ENCODE measurements around the gene GREB1L. TPM values are rescaled to one million over a fixed set of nuclear protein-coding genes. Genes with fewer than 3 reads are reported as not detected.

The GREB1L gene
- polyA plus RNA-seq, 1 donor from 2014 or later, result 23.3 TPM

DNA sequence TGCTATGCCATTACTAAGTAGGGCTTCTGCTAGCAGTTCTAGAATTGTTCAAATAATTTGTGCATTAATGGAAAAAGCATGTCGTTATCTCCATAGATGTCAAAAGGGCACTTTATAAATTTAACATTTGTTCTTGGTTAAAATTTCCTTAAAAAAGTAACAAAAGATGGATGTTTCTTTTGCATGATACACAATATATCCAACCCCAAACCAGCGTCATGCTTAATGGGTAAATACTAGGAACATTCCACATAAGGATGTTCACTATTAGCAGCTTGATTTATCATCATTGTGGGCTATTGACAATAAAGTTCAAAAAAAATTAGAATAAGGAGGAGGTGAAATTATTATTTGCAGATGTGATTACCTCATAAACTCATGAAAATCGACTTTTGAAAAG, 79.7 kb downstream of the GREB1L start:
- H3K27ac ChIP-seq (ENCODE audit: low read length), result no peak overlapping the region
- H3K4me3 ChIP-seq (ENCODE audit: low read length), result no peak overlapping the region
- H3K9me2 ChIP-seq (ENCODE audit: insufficient read depth, low read length), result no peaks in the 10 kb centered on the region
- H3F3A ChIP-seq (ENCODE audit: insufficient read depth, low read length, poor library complexity, severe bottlenecking), result no peaks in the 10 kb centered on the region
- no peaks in the 10 kb centered on the region for H4K20me1 ChIP-seq (ENCODE audit: insufficient read depth)
- H3K9me3 ChIP-seq (ENCODE audit: low read length), result no peaks in the 10 kb centered on the region
- H3K4me2 ChIP-seq (ENCODE audit: low read length), result no peak overlapping the region
- H3K36me3 ChIP-seq (ENCODE audit: insufficient read depth, low read length), result no peaks in the 10 kb centered on the region
- no peak overlapping the region for H3K9ac ChIP-seq (ENCODE audit: low read length)
- TF ChIP-seq CTCF (IDR thresholded peaks at IDR 0.05; ENCODE audit: poor library complexity, severe bottlenecking), result no peak
- TF ChIP-seq SMC3 (conservative IDR thresholded peaks at IDR 0.05; ENCODE audit: poor library complexity), result no peak
- no peak for TF ChIP-seq TAF1 (IDR thresholded peaks at IDR 0.05; ENCODE audit: low read depth)
- TF ChIP-seq, protein P1, sequence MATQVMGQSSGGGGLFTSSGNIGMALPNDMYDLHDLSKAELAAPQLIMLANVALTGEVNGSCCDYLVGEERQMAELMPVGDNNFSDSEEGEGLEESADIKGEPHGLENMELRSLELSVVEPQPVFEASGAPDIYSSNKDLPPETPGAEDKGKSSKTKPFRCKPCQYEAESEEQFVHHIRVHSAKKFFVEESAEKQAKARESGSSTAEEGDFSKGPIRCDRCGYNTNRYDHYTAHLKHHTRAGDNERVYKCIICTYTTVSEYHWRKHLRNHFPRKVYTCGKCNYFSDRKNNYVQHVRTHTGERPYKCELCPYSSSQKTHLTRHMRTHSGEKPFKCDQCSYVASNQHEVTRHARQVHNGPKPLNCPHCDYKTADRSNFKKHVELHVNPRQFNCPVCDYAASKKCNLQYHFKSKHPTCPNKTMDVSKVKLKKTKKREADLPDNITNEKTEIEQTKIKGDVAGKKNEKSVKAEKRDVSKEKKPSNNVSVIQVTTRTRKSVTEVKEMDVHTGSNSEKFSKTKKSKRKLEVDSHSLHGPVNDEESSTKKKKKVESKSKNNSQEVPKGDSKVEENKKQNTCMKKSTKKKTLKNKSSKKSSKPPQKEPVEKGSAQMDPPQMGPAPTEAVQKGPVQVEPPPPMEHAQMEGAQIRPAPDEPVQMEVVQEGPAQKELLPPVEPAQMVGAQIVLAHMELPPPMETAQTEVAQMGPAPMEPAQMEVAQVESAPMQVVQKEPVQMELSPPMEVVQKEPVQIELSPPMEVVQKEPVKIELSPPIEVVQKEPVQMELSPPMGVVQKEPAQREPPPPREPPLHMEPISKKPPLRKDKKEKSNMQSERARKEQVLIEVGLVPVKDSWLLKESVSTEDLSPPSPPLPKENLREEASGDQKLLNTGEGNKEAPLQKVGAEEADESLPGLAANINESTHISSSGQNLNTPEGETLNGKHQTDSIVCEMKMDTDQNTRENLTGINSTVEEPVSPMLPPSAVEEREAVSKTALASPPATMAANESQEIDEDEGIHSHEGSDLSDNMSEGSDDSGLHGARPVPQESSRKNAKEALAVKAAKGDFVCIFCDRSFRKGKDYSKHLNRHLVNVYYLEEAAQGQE (IDR thresholded peaks at IDR 0.05; ENCODE audit: borderline replicate concordance), result no peak
- TF ChIP-seq EZH2 (IDR thresholded peaks at IDR 0.05; ENCODE audit: borderline replicate concordance, insufficient read depth, low read length, poor library complexity, severe bottlenecking), result no peak
- TF ChIP-seq MXI1 (conservative IDR thresholded peaks at IDR 0.05; ENCODE audit: poor library complexity, severe bottlenecking), result no peak
- TF ChIP-seq EP300 (conservative IDR thresholded peaks at IDR 0.05; ENCODE audit: poor library complexity, severe bottlenecking), result no peak
- no peak overlapping the region for H2AFZ ChIP-seq (ENCODE audit: low read depth, low read length)
- H3K27me3 ChIP-seq (ENCODE audit: insufficient read depth, low read depth, low read length), result no peaks in the 10 kb centered on the region
- H3K79me2 ChIP-seq (replicated peaks; ENCODE audit: insufficient read depth, low read length), result no peaks in the 10 kb centered on the region

DNA sequence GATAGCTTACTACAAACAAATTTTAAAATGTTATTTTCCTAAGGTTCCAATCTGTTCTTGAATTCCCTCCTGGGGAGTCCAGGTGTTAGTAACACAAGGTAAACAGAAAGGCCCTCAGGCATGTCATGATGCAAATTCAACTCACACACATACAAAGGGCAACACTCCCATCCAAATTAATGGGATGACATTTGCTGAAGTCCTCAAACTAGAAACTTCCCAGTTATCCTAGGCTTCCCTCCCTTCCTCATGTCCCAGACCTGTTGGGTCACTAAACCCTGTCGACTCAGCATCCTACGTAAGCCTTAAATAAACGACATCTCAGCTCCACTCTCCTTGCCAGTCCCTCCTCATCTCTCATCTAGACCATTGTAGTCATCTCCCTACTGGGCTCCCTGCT, 85.1 kb downstream of the GREB1L start:
- no peak overlapping the region for H3K9ac ChIP-seq (ENCODE audit: low read length)
- no peaks in the 10 kb centered on the region for H4K20me1 ChIP-seq (ENCODE audit: insufficient read depth)
- H2AFZ ChIP-seq (ENCODE audit: low read depth, low read length), result no peak overlapping the region
- H3K79me2 ChIP-seq (replicated peaks; ENCODE audit: insufficient read depth, low read length), result no peaks in the 10 kb centered on the region
- H3K9me2 ChIP-seq (ENCODE audit: insufficient read depth, low read length), result no peaks in the 10 kb centered on the region
- no peak overlapping the region for H3K27ac ChIP-seq (ENCODE audit: low read length)
- H3K9me3 ChIP-seq (ENCODE audit: low read length), result no peaks in the 10 kb centered on the region
- no peaks in the 10 kb centered on the region for H3K36me3 ChIP-seq (ENCODE audit: insufficient read depth, low read length)
- H3F3A ChIP-seq (ENCODE audit: insufficient read depth, low read length, poor library complexity, severe bottlenecking), result no peaks in the 10 kb centered on the region
- no peak overlapping the region for H3K4me2 ChIP-seq (ENCODE audit: low read length)
- TF ChIP-seq POLR2AphosphoS5 (IDR thresholded peaks at IDR 0.05) (no peak), TAF1 (IDR thresholded peaks at IDR 0.05; ENCODE audit: low read depth) (no peak), CTCF (IDR thresholded peaks at IDR 0.05; ENCODE audit: poor library complexity, severe bottlenecking) (no peak), MXI1 (conservative IDR thresholded peaks at IDR 0.05; ENCODE audit: poor library complexity, severe bottlenecking) (no peak), RAD21 (conservative IDR thresholded peaks at IDR 0.05) (no peak), EP300 (conservative IDR thresholded peaks at IDR 0.05; ENCODE audit: poor library complexity, severe bottlenecking) (no peak), EZH2 (IDR thresholded peaks at IDR 0.05; ENCODE audit: borderline replicate concordance, insufficient read depth, low read length, poor library complexity, severe bottlenecking) (no peak), SMC3 (conservative IDR thresholded peaks at IDR 0.05; ENCODE audit: poor library complexity) (no peak)
- TF ChIP-seq, protein P1 (IDR thresholded peaks at IDR 0.05; ENCODE audit: borderline replicate concordance), result no peak
- no peaks in the 10 kb centered on the region for H3K27me3 ChIP-seq (ENCODE audit: insufficient read depth, low read depth, low read length)
- no peak overlapping the region for H3K4me3 ChIP-seq (ENCODE audit: low read length)
